ACC112 (cell line): ENCODE measurements around the gene CMPK1.
"Not testable (repeated sequence)": the region's sequence is repeated elsewhere in the genome, so short reads cannot be mapped to it uniquely, and the experiment has no call there.

Experiments
- H2AFZ ChIP-seq: fragments of 200-600 bp; sonication (generic); one replicate; pipeline ENCODE4 v1.6.0; 2017; ENCODE audit warnings: antibody characterized with exemption, low read length; ENCODE audit not compliant: unreplicated experiment
- H3K27ac ChIP-seq: fragments of 200-600 bp; sonication (generic); 2 replicates; pipeline ENCODE4 v1.5.1; 2014; ENCODE audit warnings: low read depth, mild to moderate bottlenecking, antibody characterized with exemption, low read length, moderate library complexity
- H3K27me3 ChIP-seq: fragments of 200-600 bp; sonication (generic); 2 replicates; pipeline ENCODE4 v1.6.1; 2014; ENCODE audit warnings: mild to moderate bottlenecking, antibody characterized with exemption, low read length, moderate library complexity, mixed read lengths; ENCODE audit not compliant: insufficient read depth
- H3K36me3 ChIP-seq: fragments of 200-600 bp; sonication (generic); 2 replicates; pipeline ENCODE4 v1.6.1; 2016; ENCODE audit warnings: mild to moderate bottlenecking, antibody characterized with exemption, low read length, moderate library complexity, mixed read lengths; ENCODE audit not compliant: insufficient read depth
- H3K4me1 ChIP-seq: fragments of 200-600 bp; sonication (generic); one replicate; pipeline ENCODE4 v1.6.1; 2016; ENCODE audit warnings: low read length, mixed read lengths; ENCODE audit not compliant: insufficient read depth, unreplicated experiment, control insufficient read depth
- H3K4me3 ChIP-seq: fragments of 200-600 bp; sonication (generic); 2 replicates; pipeline ENCODE4 v1.5.1; 2014; ENCODE audit warnings: mild to moderate bottlenecking, low read depth, low read length
- H3K79me2 ChIP-seq: fragments of 200-600 bp; sonication (generic); one replicate; pipeline ENCODE4 v1.6.0; 2016; ENCODE audit warnings: low read length; ENCODE audit not compliant: control insufficient read depth, unreplicated experiment, insufficient read depth

The CMPK1 gene

GRCh38 chr1:47338249-47339077, 4.9 kb downstream of the CMPK1 start:
- H3K27me3 ChIP-seq = no peaks in the 10 kb centered on the region

GRCh38 chr1:47340227-47340626, 6.6 kb downstream of the CMPK1 start:
- peaks cover 9% of the 10 kb centered on the region for H3K4me1 ChIP-seq
- H3K27me3 ChIP-seq = no peaks in the 10 kb centered on the region
- 0 out of 2 replicates have a peak, but pooled peaks cover 5% of the 10 kb centered on the region for H3K36me3 ChIP-seq
- H3K4me3 ChIP-seq = no peak overlapping the region
- H3K79me2 ChIP-seq = peaks cover 70% of the 10 kb centered on the region
- H2AFZ ChIP-seq = no peak overlapping the region
- no peak overlapping the region for H3K27ac ChIP-seq

More at GRCh38 chr1:47338249-47339077, 4.9 kb downstream of the CMPK1 start:
- 0 out of 2 replicates have a peak, but pooled peaks cover 5% of the 10 kb centered on the region for H3K36me3 ChIP-seq
- peaks cover 9% of the 10 kb centered on the region for H3K4me1 ChIP-seq
- H3K79me2 ChIP-seq = peaks cover 70% of the 10 kb centered on the region
- no peak overlapping the region for H3K4me3 ChIP-seq
- no peak overlapping the region for H3K27ac ChIP-seq
- no peak overlapping the region for H2AFZ ChIP-seq

- not testable (repeated sequence) for H3K4me3 ChIP-seq, H3K27me3 ChIP-seq, H3K36me3 ChIP-seq, H3K4me1 ChIP-seq, H2AFZ ChIP-seq, H3K27ac ChIP-seq
- H3K79me2 ChIP-seq = peaks cover 50% of the 10 kb centered on the region
Measured at GRCh38 chr1:47346979-47347378, 13.4 kb downstream of the CMPK1 start.

- Histone ChIP-seq H3K79me2 (peaks cover 53% of the 10 kb centered on the region), H2AFZ (no peak overlapping the region), H3K27me3 (no peaks in the 10 kb centered on the region), H3K36me3 (no peaks in the 10 kb centered on the region; the same call in 1 of the 2 replicates), H3K27ac (no peak overlapping the region), H3K4me1 (peaks cover 6% of the 10 kb centered on the region), H3K4me3 (no peak overlapping the region)
Measured at GRCh38 chr1:47347735-47348134, 14.1 kb downstream of the CMPK1 start.

GRCh38 chr1:47348246-47348645, 14.7 kb downstream of the CMPK1 start:
- H3K4me3 ChIP-seq = no peak overlapping the region
- no peak overlapping the region for H3K27ac ChIP-seq
- H3K27me3 ChIP-seq = no peaks in the 10 kb centered on the region
- peaks cover 6% of the 10 kb centered on the region for H3K4me1 ChIP-seq
- no peak overlapping the region for H2AFZ ChIP-seq
- peaks cover 58% of the 10 kb centered on the region for H3K79me2 ChIP-seq
- no peaks in the 10 kb centered on the region; the same call in 1 of the 2 replicates for H3K36me3 ChIP-seq

GRCh38 chr1:47351305-47351704, 17.7 kb downstream of the CMPK1 start:
- Histone ChIP-seq H3K36me3 (no peaks in the 10 kb centered on the region; the same call in 1 of the 2 replicates), H3K4me3 (no peak overlapping the region), H2AFZ (no peak overlapping the region), H3K79me2 (peaks cover 68% of the 10 kb centered on the region), H3K27ac (peak overlapping the region; percentile 17; the same call in 1 of the 2 replicates), H3K4me1 (peaks cover 6% of the 10 kb centered on the region), H3K27me3 (no peaks in the 10 kb centered on the region)

- no peak overlapping the region for H3K27ac ChIP-seq
- no peaks in the 10 kb centered on the region for H3K27me3 ChIP-seq
- no peaks in the 10 kb centered on the region for H3K4me1 ChIP-seq
- H2AFZ ChIP-seq = no peak overlapping the region
- H3K36me3 ChIP-seq = no peaks in the 10 kb centered on the region
- H3K4me3 ChIP-seq = no peak overlapping the region
- peaks cover 55% of the 10 kb centered on the region for H3K79me2 ChIP-seq
Measured at GRCh38 chr1:47361380-47361779, 27.8 kb downstream of the CMPK1 start.

- H3K4me3 ChIP-seq = no peak overlapping the region
- no peaks in the 10 kb centered on the region for H3K4me1 ChIP-seq
- H2AFZ ChIP-seq = no peak overlapping the region
- peaks cover 48% of the 10 kb centered on the region for H3K79me2 ChIP-seq
- H3K27me3 ChIP-seq = no peaks in the 10 kb centered on the region
- H3K36me3 ChIP-seq = no peaks in the 10 kb centered on the region
- H3K27ac ChIP-seq = no peak overlapping the region
Measured at GRCh38 chr1:47362828-47363227, 29.2 kb downstream of the CMPK1 start.

GRCh38 chr1:47367651-47368050, 34.1 kb downstream of the CMPK1 start:
- no peak overlapping the region for H2AFZ ChIP-seq
- peaks cover 15% of the 10 kb centered on the region for H3K79me2 ChIP-seq
- no peak overlapping the region for H3K4me3 ChIP-seq
- no peaks in the 10 kb centered on the region for H3K4me1 ChIP-seq
- no peaks in the 10 kb centered on the region for H3K27me3 ChIP-seq
- no peak overlapping the region for H3K27ac ChIP-seq
- H3K36me3 ChIP-seq = 0 out of 2 replicates have a peak, but pooled peaks cover under 1% of the 10 kb centered on the region

- H2AFZ ChIP-seq = no peak overlapping the region
- no peaks in the 10 kb centered on the region for H3K4me1 ChIP-seq
- H3K27ac ChIP-seq = no peak overlapping the region
- H3K36me3 ChIP-seq = peaks cover 17% of the 10 kb centered on the region
- no peaks in the 10 kb centered on the region for H3K27me3 ChIP-seq
- H3K4me3 ChIP-seq = no peak overlapping the region
- H3K79me2 ChIP-seq = peaks cover 4% of the 10 kb centered on the region
Measured at GRCh38 chr1:47371016-47371517, 37.5 kb downstream of the CMPK1 start.

GRCh38 chr1:47374501-47374900, 40.9 kb downstream of the CMPK1 start:
- no peak overlapping the region for H3K4me3 ChIP-seq
- peaks cover 20% of the 10 kb centered on the region for H3K36me3 ChIP-seq
- H2AFZ ChIP-seq = no peak overlapping the region
- H3K27ac ChIP-seq = no peak overlapping the region
- peaks cover 13% of the 10 kb centered on the region for H3K4me1 ChIP-seq
- no peaks in the 10 kb centered on the region for H3K79me2 ChIP-seq
- H3K27me3 ChIP-seq = no peaks in the 10 kb centered on the region
